Neutrophil (primary cell): ENCODE measurements around the gene SCMH1.

Experiments used
- H3K27ac ChIP-seq: fragments of 200-600 bp; sonication (generic); 2 replicates; pipeline ENCODE4 v1.5.1; 2016; ENCODE audit warnings: mild to moderate bottlenecking, moderate library complexity
- H3K27me3 ChIP-seq: fragments of 200-600 bp; sonication (generic); 2 replicates; pipeline ENCODE4 v1.6.0; 2016; ENCODE audit warnings: mild to moderate bottlenecking
- H3K36me3 ChIP-seq: fragments of 200-600 bp; sonication (generic); 2 replicates; pipeline ENCODE4 v1.5.1; 2017
- H3K4me1 ChIP-seq, 2 experiments: fragments of 200-600 bp in 1 of 2; sonication (generic) in 1 of 2; 1 replicate in 1 of 2; 2 replicates in 1 of 2; pipeline versions ENCODE4 v1.5.1 to v1.6.1; 2013 to 2016; ENCODE audit warnings: low read depth in 1 of 2, low read length in 1 of 2, mild to moderate bottlenecking in 1 of 2, moderate library complexity in 1 of 2; ENCODE audit not compliant: control insufficient read depth in 1 of 2, insufficient read depth in 1 of 2
- H3K4me3 ChIP-seq, 2 experiments: fragments of 200-600 bp in 1 of 2; sonication (generic) in 1 of 2; 1 replicate in 1 of 2; 2 replicates in 1 of 2; pipeline ENCODE4 v1.5.1; 2013 to 2016; ENCODE audit warnings: low read depth in 1 of 2, low read length in 1 of 2, mild to moderate bottlenecking in 1 of 2, moderate library complexity in 1 of 2
- H3K9me3 ChIP-seq: fragments of 200-600 bp; sonication (generic); 2 replicates; pipeline ENCODE4 v1.5.1; 2016
- CTCF ChIP-seq: fragments of 200-600 bp; sonication (generic); IDR thresholded peaks from 2 replicates; pipeline ENCODE4 v1.5.1; 2016; ENCODE audit warnings: antibody characterized with exemption

Gene SCMH1

DNA sequence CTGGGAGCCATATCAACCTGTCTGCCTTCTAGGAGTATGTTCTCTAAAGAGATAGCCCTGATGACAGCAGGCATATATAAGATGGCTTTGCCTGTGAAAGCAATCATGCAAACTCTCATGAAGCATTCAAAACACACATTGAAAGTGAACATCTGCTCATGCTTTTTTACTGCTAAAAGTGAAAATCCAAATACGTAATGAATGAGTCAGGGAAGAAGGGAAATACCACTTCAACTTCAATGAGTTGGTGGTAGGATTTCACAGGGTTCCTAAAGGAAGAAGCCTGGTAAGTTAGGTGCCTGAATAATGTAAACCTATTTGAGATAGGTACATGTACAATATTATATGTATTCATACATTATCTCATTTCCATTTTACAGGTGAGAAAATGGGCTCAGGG lies 170.1 kb downstream of the SCMH1 start:
- Histone ChIP-seq H3K4me1 (no peaks in the 10 kb centered on the region), H3K36me3 (peaks cover 9% of the 10 kb centered on the region), H3K27me3 (no peaks in the 10 kb centered on the region), H3K27ac (no peak overlapping the region), H3K9me3 (no peaks in the 10 kb centered on the region), H3K4me3 (no peak overlapping the region)
- TF ChIP-seq CTCF: no peak

DNA sequence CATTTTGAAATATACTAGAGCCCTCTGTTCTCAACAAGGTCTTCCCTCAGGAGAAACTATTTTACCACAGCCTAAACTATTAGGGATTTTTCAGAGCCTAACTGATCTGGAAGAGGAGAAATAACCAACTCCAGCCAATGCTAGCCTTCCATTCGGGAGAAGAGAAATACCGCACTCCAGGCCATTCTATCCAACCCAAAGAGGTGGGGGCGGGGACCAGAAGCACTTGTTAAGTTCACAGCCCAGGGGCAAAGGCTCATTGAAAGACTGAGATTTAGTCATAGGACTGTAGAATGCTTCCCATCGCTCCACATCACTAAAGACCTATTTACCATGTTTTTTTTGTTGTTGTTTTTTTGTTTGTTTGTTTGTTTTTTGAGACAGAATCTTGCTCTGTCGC lies 185.2 kb downstream of the SCMH1 start:
- H3K36me3 ChIP-seq: peaks cover 10% of the 10 kb centered on the region
- TF ChIP-seq CTCF: no peak
- no peaks in the 10 kb centered on the region for H3K9me3 ChIP-seq
- H3K4me3 ChIP-seq: no peak overlapping the region
- no peak overlapping the region for H3K27ac ChIP-seq
- H3K4me1 ChIP-seq: peaks cover 6 to 7% of the 10 kb centered on the region in 2 experiments
- no peaks in the 10 kb centered on the region for H3K27me3 ChIP-seq

GRCh38 chr1:41053316-41053715 lies 188.8 kb downstream of the SCMH1 start:
- Histone ChIP-seq H3K9me3 (no peaks in the 10 kb centered on the region), H3K27ac (no peak overlapping the region), H3K36me3 (peaks cover 4% of the 10 kb centered on the region), H3K27me3 (no peaks in the 10 kb centered on the region), H3K4me1 (peaks cover 6 to 7% of the 10 kb centered on the region in 2 experiments), H3K4me3 (no peak overlapping the region)
- no peak for TF ChIP-seq CTCF

DNA sequence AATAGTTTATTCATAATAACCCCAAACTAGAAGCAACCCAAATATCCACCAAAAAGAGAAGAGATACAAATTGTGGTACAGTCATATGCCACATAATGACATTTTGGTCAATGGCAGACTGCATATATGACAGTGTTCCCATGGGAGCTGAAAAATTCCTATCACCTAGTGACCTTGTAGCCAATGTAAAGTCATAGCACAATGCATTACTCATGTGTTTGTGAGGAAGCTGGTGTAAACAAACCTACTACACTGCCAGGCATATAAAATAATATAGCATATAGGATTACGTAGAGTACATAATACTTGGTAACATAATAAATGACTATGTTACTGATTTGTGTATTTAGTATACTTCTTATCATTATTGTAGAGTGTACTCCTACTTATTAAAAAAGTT lies 191.1 kb downstream of the SCMH1 start:
- no peak overlapping the region for H3K4me3 ChIP-seq
- H3K9me3 ChIP-seq: no peaks in the 10 kb centered on the region
- TF ChIP-seq CTCF: no peak
- no peaks in the 10 kb centered on the region for H3K27me3 ChIP-seq
- no peak overlapping the region for H3K27ac ChIP-seq
- H3K36me3 ChIP-seq: peaks cover 19% of the 10 kb centered on the region
- H3K4me1 ChIP-seq: peaks cover 6 to 7% of the 10 kb centered on the region in 2 experiments

- Histone ChIP-seq H3K9me3 (no peaks in the 10 kb centered on the region), H3K4me3 (no peak overlapping the region), H3K36me3 (peaks cover 38% of the 10 kb centered on the region), H3K4me1 (peaks cover 6 to 7% of the 10 kb centered on the region in 2 experiments), H3K27me3 (no peaks in the 10 kb centered on the region), H3K27ac (no peak overlapping the region)
- no peak for TF ChIP-seq CTCF
Measured at GRCh38 chr1:41048540-41048939, 193.6 kb downstream of the SCMH1 start.

DNA sequence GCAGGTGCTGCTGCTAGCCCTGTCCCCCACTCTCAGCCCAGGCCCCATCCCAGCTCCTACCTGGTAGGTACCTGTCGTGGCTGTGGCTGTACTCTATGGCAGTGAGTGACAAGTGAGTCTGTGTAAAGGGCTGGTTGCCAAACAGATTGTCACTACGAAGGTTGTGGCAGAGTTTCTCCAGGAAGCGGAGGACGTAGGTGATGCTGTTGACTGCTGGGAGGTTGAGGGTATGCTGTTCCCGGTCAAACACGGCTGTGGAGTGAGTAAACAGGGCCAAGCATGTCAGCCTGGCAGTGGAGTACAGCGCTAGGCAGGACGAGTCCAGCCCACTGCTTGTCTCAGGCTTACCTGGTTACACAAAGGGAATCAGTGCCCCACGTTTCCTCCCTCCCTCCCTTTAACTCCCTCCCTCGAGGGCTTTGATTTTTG lies 195.7 kb downstream of the SCMH1 start:
- no peak overlapping the region for H3K4me3 ChIP-seq
- no peak overlapping the region for H3K27ac ChIP-seq
- no peak for TF ChIP-seq CTCF
- no peaks in the 10 kb centered on the region for H3K27me3 ChIP-seq
- no peaks in the 10 kb centered on the region for H3K4me1 ChIP-seq
- H3K9me3 ChIP-seq: no peaks in the 10 kb centered on the region
- peaks cover 38% of the 10 kb centered on the region for H3K36me3 ChIP-seq
